ENCODE measurements around the gene GRID2.

The GRID2 gene

DNA sequence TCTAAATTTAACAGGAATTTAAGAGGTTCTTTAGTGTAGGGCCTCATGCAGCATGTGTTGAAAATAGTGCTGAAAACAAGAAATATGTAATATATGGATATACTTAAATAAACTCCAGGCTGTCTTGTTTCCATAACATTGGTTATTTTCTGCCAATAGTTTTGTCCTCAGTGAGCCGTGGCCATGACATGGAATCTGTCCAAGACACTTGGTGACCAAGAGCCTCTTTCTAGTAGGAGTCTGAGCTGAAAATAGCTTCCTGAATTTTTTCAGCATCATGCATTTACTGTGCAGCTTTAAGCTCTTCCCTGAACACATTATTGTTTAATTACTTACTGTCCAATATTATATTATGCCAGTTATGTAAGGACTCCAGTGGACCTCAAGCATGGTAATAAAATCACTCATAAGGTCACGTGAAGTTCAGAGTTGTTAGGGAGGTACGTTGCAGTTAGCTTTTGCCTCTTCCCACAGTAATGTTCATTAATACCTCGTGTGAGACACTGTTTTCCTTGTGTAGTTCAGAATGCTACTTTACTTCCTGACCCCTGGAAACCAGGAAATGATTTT lies 488.2 kb downstream of the GRID2 start:
- Mint-ChIP-seq H3K9me3 (peaks cover 10 to 13% of the 10 kb centered on the region in 2 donors), H3K4me1 (no peaks in the 10 kb centered on the region), H3K27me3 (no peaks in the 10 kb centered on the region), H3K4me3 (no peak overlapping the region), H3K27ac (no peak overlapping the region)
- DNase-seq (no peak), ATAC-seq (no peak)

DNA sequence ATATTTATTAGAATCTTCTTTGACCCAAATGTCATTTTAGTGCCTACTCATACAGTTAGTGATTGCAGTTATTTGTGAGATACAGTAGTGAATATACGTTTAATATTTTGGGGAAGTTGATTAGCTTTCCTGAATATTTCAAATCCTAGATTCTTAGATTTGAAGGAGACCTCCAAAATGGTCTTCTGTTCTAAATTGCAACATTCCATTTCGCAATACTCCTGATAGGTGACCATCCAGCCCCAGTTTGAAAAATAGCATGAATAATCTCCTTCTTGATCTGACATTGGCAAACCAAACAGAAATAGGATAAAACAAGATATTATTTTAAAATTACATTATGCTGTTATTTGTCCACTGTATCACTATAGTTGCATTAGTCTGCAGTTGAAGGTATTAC lies 505.6 kb downstream of the GRID2 start:
- H3K27me3 Mint-ChIP-seq, result no peaks in the 10 kb centered on the region
- ATAC-seq, result no peak
- H3K4me3 Mint-ChIP-seq, result no peak overlapping the region
- no peaks in the 10 kb centered on the region for H3K9me3 Mint-ChIP-seq
- H3K27ac Mint-ChIP-seq, result no peak overlapping the region
- no peak for DNase-seq
- H3K4me1 Mint-ChIP-seq, result no peaks in the 10 kb centered on the region

DNA sequence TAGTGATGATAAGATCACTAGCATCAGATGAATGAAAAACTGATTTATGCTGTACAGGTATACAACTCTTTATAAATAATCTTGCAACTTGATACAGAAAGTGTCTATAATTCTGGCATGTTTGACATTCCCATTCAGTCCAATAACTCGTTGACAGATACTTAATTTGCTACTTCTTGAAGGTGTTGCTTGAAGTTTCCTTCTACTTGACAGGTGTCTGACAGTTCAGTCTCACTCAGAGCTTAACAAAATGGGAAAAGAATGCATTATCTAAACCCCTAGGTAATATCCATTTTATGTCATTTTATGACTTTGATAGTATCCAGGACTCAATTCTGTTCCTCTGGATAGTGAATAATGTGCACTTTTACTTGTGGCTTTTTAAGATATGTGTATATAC lies 508.9 kb downstream of the GRID2 start:
- H3K4me1 Mint-ChIP-seq, result no peaks in the 10 kb centered on the region
- no peak overlapping the region for H3K27ac Mint-ChIP-seq
- H3K4me3 Mint-ChIP-seq, result no peak overlapping the region
- ATAC-seq (no peak), DNase-seq (no peak)
- H3K27me3 Mint-ChIP-seq, result no peaks in the 10 kb centered on the region
- H3K9me3 Mint-ChIP-seq, result no peaks in the 10 kb centered on the region

DNA sequence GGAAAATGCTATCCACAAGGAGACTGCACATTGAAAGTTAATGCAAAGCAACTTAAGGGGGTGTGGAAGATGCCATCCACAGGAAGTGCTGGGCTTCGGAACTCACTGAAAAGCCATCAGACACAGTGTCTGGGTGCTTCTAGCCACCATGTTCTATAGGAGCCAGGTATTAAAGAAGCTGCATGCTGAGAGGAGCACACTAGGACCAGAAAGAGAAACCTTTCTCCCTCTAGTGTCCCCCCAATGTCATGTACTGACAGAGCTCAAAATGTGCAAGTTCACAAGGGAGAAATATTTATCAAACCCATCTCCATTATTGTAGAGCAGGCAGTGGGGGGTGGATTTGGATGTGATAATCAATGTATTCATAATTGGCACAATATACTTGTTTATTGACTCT lies 510.9 kb downstream of the GRID2 start:
- H3K27me3 Mint-ChIP-seq, result no peaks in the 10 kb centered on the region
- ATAC-seq (no peak), DNase-seq (no peak)
- H3K4me3 Mint-ChIP-seq, result no peak overlapping the region
- H3K9me3 Mint-ChIP-seq, result no peaks in the 10 kb centered on the region
- no peak overlapping the region for H3K27ac Mint-ChIP-seq
- H3K4me1 Mint-ChIP-seq, result no peaks in the 10 kb centered on the region

DNA sequence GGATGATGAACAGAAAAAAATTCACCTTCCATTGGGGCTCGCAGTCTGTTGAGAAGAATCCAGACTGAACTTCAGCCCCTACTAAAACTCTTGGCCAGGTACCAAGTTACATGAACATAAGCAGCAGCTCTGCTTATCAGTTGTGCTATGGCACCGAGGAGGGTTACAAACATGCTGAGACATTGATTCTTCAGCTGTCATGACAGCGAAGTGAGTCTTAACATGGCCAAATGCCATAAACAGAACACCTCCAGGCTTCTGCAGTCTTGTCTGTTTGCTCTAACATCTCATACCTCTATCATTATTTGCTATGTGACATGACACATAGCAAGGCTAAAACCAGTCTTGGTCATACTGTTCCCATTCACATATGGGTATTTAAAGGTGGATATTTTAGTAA lies 521.5 kb downstream of the GRID2 start:
- Mint-ChIP-seq H3K27me3 (no peaks in the 10 kb centered on the region), H3K27ac (peak overlapping the region in 1 of 2 donors; percentile 68), H3K4me3 (no peak overlapping the region), H3K4me1 (no peaks in the 10 kb centered on the region), H3K9me3 (peaks cover 4 to 7% of the 10 kb centered on the region in 2 donors)
- no peak for ATAC-seq
- no peak for DNase-seq

DNA sequence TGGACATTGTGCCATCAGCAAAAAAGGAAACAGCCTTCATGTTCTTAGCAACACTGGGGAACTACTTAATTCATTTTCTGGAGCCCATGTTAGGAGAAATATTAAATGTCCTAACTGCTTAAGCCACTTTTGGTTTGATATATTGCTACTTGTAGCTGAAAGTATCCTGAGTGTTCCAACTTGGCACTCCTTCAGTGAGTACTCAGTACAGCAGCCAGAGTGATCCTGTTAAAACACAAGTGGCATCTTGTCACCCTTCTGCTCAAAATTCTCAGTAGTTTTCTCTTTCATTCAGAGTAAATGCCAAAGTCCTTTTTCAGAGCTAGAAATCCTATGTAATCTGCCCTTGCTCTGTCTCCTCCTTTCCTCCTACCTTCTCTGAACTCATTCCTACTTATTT lies 522.0 kb downstream of the GRID2 start:
- no peak for ATAC-seq
- no peaks in the 10 kb centered on the region for H3K4me1 Mint-ChIP-seq
- H3K9me3 Mint-ChIP-seq, result peaks cover 4 to 7% of the 10 kb centered on the region in 2 donors
- H3K27ac Mint-ChIP-seq, result no peak overlapping the region
- no peak for DNase-seq
- H3K4me3 Mint-ChIP-seq, result no peak overlapping the region
- no peaks in the 10 kb centered on the region for H3K27me3 Mint-ChIP-seq

DNA sequence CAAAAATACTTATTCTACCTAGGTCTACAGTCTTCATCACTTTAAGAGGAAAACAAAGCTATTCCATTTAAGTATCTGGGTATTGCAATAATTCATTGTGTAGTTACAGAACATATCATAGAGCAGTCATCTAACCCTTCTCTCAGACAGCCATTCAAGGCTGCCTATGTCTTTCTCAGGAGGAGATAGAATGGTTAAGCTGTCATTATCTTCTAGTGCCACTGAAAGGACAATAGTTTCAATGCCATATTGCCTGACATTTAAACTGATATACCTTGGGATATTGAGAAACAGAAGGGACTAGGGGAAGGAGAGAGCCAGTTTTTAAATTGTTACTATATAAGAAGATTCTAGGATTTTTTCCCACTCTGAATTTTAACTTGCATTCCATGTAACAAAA lies 527.0 kb downstream of the GRID2 start:
- no peak overlapping the region for H3K4me3 Mint-ChIP-seq
- ATAC-seq (no peak), DNase-seq (no peak)
- H3K27ac Mint-ChIP-seq, result no peak overlapping the region
- no peaks in the 10 kb centered on the region for H3K4me1 Mint-ChIP-seq
- peaks cover 11 to 13% of the 10 kb centered on the region in 2 donors for H3K9me3 Mint-ChIP-seq
- H3K27me3 Mint-ChIP-seq, result no peaks in the 10 kb centered on the region

DNA sequence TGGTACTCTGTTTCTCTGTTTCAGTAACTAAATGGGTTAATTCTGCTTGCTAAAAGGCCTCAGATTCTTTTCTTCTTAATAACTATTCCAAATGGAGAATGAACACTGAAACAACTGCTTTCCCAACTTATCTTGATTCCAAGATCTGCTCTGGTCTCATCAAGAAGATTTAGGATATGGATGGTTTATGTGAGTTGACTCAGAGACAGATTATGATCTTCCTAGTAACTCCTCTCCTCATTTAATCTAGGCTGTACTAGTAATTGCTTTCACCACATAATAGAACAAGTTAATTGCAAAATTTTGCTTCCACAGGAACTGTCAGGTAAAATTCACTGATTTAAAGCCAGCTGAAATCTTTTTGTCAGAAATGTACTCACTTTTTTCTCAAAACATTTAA lies 537.1 kb downstream of the GRID2 start:
- DNase-seq (no peak), ATAC-seq (no peak)
- Mint-ChIP-seq H3K4me1 (no peaks in the 10 kb centered on the region), H3K27me3 (no peaks in the 10 kb centered on the region), H3K4me3 (no peak overlapping the region), H3K9me3 (peaks cover 5 to 13% of the 10 kb centered on the region in 2 donors), H3K27ac (no peak overlapping the region)

DNA sequence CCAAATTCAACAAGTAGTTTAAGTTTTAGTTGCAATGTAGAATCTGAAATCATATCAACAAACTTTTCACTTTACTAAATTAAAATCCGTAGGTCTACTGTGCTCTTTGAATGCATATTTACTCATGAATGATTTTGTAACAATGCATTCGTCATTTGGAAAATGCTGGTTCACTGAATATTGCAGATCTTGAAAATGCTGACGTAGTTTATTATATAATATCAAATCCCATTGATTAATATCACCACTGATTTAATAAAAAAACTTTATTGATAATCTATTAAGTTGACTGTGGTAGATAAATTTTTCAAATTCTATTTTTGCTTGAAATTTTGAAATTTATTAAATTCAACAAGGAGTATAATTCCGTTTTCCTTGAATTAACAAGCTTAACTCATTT lies 540.0 kb downstream of the GRID2 start:
- ATAC-seq (no peak), DNase-seq (no peak)
- Mint-ChIP-seq H3K27me3 (no peaks in the 10 kb centered on the region), H3K27ac (no peak overlapping the region), H3K4me3 (no peak overlapping the region), H3K4me1 (no peaks in the 10 kb centered on the region), H3K9me3 (peaks cover 9 to 17% of the 10 kb centered on the region in 2 donors)

DNA sequence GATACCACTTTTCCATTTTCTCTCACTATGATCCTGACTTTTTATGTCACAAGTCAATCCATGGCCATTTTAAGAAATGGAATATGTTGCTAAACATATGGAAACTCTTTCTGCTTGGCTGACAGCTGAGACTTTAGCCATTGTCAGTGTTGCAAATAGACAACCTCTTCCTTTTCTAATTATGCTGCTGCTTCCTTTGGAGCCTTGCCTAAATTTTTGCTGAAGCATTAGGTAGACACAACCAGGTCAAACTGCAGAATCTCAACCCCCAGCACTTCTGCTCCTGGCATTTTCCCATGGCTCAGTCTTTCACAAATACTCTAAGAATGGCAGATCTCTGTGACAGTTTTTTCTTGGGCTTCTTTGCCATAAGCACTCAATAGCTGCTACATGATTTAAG lies 543.3 kb downstream of the GRID2 start:
- ATAC-seq (no peak), DNase-seq (no peak)
- Mint-ChIP-seq H3K9me3 (peaks cover 4 to 14% of the 10 kb centered on the region in 2 donors), H3K27me3 (no peaks in the 10 kb centered on the region), H3K4me3 (no peak overlapping the region), H3K27ac (no peak overlapping the region), H3K4me1 (no peaks in the 10 kb centered on the region)

DNA sequence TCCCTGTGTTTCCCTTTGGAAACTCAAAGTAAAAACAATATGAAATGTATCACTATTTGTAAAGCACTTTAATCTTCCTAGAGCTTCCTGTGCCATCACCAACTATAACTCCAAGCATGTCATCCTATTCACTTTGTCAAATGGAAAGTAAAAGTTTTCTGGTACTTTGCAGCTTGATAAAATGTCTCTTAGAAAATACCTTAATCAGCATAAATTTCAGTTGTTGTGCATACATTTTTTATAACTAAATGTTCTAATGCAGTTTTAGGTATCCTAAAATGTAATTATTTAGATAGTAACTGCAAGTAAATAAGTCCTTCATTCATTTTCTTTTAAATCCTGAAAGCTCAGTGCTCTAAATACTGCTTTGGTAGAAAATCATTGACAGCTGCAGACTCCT lies 558.7 kb downstream of the GRID2 start:
- Mint-ChIP-seq H3K27ac (no peak overlapping the region), H3K27me3 (no peaks in the 10 kb centered on the region), H3K9me3 (peaks cover 8 to 9% of the 10 kb centered on the region in 2 donors), H3K4me3 (no peak overlapping the region), H3K4me1 (no peaks in the 10 kb centered on the region)
- ATAC-seq (no peak), DNase-seq (no peak)

DNA sequence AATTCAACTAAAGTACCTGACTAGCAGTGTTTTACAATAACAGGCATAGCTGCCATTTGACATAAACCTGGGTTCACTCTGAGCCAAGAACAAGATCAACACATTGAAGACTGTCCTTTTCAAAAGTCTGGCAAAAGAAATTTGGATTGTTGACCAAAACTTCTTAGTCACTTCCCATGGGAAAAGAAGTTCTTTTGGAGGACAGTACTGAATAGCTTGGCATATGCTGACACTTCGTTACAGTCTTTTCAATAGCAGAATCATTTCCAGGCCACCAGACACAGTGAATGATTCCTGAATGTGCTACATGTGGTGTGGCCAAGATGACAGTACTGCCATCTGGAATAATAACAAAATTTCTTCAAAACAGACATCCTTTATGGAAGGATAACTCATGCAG lies 560.3 kb downstream of the GRID2 start:
- ATAC-seq (no peak), DNase-seq (no peak)
- H3K9me3 Mint-ChIP-seq, result peaks cover 8 to 11% of the 10 kb centered on the region in 2 donors
- no peak overlapping the region for H3K27ac Mint-ChIP-seq
- H3K27me3 Mint-ChIP-seq, result no peaks in the 10 kb centered on the region
- H3K4me3 Mint-ChIP-seq, result no peak overlapping the region
- H3K4me1 Mint-ChIP-seq, result no peaks in the 10 kb centered on the region

DNA sequence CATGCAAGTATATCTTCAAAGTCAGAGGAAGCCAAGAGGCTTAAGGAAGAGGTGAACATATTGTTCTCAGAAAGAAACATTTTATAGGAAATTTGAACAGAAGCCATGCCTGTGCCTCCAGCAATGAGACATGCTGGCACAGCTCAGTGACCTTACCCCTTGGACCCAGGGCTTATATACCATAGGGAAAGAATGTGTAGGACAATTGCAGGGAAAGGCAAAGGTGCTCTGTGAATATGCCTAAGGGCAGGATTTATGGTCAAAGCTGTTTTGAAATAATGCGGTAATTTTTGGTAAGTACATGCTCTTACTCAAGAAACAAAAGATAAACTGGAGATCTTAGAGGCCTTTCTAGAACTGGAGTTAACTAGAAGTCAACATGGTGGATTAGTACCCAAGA lies 568.8 kb downstream of the GRID2 start:
- ATAC-seq (no peak), DNase-seq (no peak)
- H3K4me1 Mint-ChIP-seq, result no peaks in the 10 kb centered on the region
- H3K9me3 Mint-ChIP-seq, result peaks cover 0 to 7% of the 10 kb centered on the region in 2 donors
- H3K27me3 Mint-ChIP-seq, result no peaks in the 10 kb centered on the region
- H3K27ac Mint-ChIP-seq, result no peak overlapping the region
- no peak overlapping the region for H3K4me3 Mint-ChIP-seq

DNA sequence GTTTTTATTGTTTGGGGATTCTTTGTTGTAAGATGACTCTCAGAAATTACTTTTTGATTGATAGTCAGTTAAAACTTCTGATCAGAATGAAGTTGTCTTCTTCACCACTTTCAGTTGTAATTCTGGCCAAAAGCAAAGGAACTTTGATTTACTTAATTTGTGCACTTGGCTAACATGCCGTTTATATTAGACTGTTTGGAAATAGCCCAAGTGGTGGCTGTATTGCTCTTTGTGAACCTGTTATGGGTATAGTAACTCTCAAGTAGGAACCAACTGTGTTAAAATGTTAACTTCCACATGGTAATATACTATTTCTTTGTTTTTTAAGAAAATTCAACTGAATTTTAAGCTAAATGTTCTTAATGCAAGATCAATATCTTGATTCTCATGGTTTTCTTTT lies 581.9 kb downstream of the GRID2 start:
- Mint-ChIP-seq H3K4me1 (no peaks in the 10 kb centered on the region), H3K9me3 (no peaks in the 10 kb centered on the region), H3K27me3 (no peaks in the 10 kb centered on the region), H3K27ac (no peak overlapping the region), H3K4me3 (no peak overlapping the region)
- no peak for ATAC-seq
- DNase-seq, result no peak

DNA sequence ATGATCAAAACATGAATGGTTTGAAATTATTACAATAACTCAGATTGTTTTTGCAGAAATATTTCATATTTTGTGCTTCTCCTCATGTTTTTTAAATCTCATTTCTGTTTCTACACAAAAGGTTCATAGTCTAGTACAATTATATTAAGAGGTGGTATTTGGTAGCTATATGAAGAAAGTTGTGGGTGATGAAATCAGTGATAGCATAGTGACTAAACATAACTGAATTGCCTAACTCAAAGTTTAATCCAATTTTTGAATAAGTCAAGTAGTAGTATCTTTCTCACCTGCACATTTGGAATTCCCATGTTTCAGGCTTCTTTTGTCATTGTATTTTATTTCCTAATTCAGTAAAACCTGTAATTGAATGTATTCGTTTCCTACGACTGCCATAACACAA lies 648.7 kb downstream of the GRID2 start:
- ATAC-seq, result no peak
- no peaks in the 10 kb centered on the region for H3K4me1 Mint-ChIP-seq
- DNase-seq, result no peak
- H3K9me3 Mint-ChIP-seq, result peaks cover 0 to 4% of the 10 kb centered on the region in 2 donors
- H3K27me3 Mint-ChIP-seq, result no peaks in the 10 kb centered on the region
- no peak overlapping the region for H3K4me3 Mint-ChIP-seq
- H3K27ac Mint-ChIP-seq, result no peak overlapping the region

DNA sequence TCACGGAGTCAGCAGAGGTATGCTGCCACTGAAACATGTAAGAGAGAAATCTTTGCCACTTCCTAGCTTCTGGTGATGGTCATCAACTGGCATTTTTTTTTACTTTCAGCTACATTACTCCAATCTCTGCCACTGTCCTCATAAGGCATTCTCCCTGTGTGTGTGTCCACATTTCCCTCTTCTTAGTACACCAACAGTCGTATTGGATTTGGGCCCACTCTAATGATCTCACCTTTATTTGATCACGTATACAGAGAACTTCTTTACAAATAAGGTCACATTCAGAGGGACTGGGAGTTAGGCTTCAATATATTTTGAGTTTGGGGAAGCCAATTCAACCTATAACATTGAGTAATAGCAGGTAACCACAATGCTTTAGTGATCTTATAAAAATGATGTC lies 649.1 kb downstream of the GRID2 start:
- H3K4me1 Mint-ChIP-seq, result no peaks in the 10 kb centered on the region
- ATAC-seq (no peak), DNase-seq (no peak)
- H3K27me3 Mint-ChIP-seq, result no peaks in the 10 kb centered on the region
- peaks cover 0 to 7% of the 10 kb centered on the region in 2 donors for H3K9me3 Mint-ChIP-seq
- H3K27ac Mint-ChIP-seq, result no peak overlapping the region
- no peak overlapping the region for H3K4me3 Mint-ChIP-seq

DNA sequence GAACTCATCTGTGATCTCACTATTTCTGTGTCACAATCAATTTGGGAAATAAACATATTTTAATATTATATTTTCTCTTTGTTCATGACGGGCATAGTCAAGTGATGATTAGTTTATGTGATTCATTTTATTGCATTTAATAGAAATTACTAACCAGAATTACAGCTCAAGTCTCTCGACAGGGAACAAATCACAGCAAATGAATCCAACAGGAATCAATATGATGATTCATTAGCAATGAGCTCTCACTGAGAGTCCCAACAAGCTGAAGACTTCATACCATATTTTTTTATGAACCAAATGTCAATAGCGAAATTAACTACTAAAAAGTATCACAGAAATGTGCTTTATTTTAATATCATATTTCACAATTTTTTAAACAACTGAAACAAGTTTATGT lies 649.7 kb downstream of the GRID2 start:
- ATAC-seq (no peak), DNase-seq (no peak)
- H3K4me3 Mint-ChIP-seq, result no peak overlapping the region
- no peaks in the 10 kb centered on the region for H3K4me1 Mint-ChIP-seq
- no peaks in the 10 kb centered on the region for H3K27me3 Mint-ChIP-seq
- H3K27ac Mint-ChIP-seq, result no peak overlapping the region
- peaks cover 0 to 7% of the 10 kb centered on the region in 2 donors for H3K9me3 Mint-ChIP-seq
